GM21717 (cell line): ENCODE results near the gene C1QTNF7.
A peak's percentile ranks its signal among the peaks of the same experiment; 100 is the strongest.

ENCODE experiments used
- ATAC-seq: cut with Tn5 transposase; IDR thresholded peaks from one replicate; pipeline ENCODE4 v1.9.1; 2021; ENCODE audit warnings: mild to moderate bottlenecking, moderate library complexity; ENCODE audit not compliant: unreplicated experiment

The C1QTNF7 gene

DNA sequence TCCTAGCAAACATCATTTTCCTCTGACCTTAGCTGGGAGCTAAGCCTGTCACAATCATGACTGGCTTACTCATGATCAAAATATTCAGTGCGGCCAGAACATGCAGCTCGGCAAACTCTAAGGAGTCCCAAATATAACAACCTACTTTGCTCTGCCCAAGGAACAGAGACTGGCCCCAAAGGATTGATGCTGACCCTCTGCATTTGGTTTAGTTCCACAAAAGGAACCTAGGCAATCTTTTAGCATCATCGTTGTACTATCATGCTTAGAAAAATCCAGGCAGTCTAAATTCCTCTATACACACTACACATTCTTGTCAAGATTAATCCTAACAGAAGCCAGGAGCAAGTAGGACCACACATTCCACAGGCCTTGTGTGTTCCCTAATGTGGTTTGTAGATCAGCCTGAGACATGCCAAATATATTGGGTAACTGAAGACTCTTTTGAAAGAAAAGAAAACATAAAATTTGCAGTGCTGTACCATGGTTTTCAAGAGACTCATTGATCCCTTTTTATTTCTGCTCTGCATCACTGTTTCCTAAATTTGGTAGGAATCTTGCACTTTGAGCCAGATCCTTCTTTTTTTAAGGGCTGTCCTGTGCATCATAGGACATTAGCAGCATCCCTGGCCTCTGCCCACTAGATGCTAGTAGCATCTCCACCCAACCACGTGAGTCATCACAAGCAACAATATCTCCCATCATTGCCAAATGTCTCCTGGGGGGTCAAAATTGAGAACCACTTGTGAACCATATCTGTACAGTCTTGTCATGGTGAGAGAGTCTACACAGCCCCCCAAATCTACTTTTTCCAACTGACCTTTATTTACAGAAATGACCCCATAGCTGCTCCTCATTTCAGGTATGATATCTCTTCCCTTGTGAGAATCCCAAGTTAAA, 24.3 kb downstream of the C1QTNF7 start:
- ATAC-seq: no peak

DNA sequence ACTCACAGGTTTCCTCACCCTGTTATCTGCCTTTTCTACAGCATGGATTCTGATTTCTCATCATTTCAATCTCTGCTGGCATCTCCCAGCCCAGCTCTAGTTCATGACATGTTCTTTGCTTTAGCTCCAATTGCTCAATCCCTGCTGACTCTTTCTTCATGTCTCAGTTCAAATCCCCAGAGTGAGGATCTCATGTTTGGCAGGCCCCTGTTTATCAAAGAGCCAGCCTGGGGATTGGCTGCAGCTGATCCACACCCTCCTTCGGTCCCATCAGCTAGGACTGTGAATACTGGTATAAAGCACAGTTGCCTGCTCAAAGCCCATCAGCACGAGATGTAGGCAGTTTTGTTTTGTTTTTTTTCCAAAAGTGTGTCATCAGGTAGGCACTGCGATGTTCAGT, 27.5 kb downstream of the C1QTNF7 start:
- no peak for ATAC-seq

DNA sequence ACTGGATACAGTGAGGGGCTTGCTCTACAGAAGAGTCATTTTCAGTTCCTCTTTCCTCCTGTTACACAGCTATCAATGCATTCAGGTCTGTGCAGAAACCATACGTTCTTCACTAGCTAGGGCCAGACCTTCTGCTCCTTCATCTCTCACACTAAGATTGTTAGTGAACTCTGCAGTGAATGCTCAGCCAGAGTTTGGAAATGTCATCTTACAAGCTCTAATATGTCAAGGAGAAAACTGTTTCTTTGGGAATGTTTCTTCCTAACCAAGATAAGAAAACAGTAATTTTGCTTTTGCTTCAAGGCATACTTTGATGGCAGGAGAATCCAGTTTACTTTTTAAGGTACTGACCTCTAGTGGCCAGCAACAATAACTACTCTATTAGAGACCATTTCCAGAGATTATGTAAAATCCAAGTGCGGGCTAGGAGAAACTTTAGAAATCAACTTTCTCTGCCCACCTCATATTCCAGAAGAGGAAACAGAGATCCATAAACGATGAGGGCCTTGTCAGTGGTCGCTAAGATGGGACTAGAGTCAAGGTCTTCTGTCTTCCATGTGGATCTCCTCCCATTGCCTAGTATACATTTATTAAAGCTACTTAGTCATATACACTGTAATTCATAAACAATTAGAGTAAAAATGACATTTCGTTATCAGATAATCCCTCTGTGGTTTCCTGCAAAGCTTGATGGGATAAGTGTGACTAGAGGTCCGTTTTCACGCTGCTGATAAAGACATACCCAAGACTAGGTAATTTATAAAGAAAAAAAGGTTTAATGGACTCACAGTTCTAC, 29.8 kb downstream of the C1QTNF7 start:
- peak; percentile 98 for ATAC-seq

DNA sequence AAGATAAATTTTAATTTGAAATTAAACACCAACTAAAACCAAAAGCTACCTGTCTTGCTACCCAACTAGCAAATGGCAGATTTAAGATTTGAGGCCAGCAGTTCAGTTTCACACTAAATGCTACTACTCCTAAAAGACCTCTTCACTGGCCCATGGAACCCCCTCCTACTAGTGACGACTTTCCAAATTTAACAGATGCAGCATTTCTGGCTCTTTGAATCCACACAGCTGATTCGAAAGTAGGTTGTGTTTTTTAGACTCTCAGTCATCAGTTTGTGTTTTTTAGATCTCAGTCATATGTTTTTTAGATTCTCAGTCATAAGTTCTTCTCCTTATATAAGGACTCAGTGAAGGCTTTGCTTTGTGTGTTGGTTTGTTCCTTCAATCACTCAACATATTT, 30.8 kb downstream of the C1QTNF7 start:
- no peak for ATAC-seq

DNA sequence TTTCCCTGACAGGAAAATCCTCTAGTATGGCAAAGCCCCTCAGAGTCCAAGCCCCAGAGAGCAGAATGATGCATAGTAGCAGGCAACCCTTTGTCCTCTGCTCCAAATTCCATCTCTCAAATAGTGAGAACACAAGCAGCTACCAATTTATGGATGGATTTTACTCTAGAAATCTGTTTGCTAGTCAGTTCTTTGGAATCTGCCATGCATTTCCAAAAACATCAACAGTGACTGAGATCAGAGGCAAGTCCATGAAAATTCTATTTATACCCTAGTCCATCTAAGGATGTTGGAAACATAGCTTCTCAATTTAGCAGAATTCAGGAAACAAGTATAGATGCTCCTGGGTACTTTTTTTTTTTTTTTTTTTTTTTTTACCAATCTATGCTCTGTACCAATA, 31.9 kb downstream of the C1QTNF7 start:
- ATAC-seq: no peak

DNA sequence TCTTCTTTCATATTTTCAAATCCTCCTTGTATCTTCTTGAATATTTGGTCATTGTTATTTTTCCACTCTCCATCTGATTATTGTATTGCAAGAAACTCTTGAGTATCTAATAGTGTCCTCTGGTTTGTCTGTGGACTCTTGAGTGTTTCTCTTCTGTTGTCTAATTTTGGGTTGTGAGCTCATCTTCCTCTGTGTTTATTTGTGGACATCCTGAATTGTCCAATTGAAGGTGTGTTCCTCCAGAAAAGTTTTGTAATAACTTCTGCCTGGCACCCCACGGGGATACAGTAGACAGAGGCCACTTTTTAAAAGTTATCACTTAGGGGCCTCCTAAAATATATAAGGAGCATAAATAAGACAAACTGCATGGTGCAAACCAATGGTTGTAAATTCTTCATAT, 38.8 kb downstream of the C1QTNF7 start:
- ATAC-seq: no peak

DNA sequence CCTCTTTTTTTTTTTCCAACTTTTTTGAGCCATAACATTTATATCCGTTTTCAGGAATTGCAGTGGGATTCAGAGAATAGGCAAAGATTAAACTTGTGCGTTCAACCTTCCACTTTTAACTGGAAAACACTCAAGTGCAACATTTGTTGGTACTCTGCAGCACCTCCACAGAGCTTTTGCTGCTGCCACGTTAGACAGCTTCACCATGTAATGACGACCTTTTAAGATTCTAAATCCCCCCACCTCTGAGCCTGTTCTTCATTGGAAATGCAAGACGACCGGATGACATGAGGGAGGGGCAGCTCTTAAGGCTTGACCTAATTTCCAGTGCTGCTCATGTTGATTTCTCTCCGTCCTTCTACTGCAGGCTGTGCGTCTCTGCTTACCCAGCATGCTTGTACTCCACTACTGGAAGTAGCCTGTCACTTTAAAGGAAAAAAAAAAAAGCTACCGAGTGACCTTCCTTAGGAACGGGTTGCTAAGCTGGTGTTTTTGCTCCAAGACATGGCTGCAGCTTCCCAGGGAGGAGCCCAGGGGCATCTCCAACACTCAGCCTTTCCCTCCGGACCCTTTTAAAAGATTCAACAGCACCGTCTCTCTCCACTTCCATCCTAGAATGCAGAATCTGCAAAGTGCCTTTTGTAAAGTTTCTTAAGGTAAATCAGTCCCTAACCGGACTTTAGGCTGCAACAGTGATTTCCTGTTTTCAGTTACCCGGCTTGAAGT, 41.7 kb downstream of the C1QTNF7 start, which contains the start of gene CC2D2A:
CC2D2A (plus strand) TSS at position 481 of the 726 bp plus-strand sequence. CDS start 6,051 bp downstream, outside the sequence.
- no peak for ATAC-seq

DNA sequence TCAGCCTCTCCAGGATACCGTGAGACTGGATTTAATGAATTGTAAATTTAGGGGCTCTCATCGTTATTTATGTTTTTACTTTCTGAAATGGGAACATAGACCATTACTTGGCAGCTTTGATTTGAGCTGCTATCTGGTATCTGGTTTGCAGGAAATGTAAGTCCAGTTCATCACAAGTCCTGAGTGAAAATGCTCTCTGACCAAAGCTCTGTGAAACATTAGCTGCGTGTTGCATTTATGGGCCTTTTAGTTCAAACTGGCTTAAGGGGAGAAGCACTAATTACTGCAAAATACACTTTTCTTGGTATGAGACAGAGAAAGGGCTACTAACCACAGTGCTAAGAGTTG, 42.3 kb downstream of the C1QTNF7 start:
- no peak for ATAC-seq

DNA sequence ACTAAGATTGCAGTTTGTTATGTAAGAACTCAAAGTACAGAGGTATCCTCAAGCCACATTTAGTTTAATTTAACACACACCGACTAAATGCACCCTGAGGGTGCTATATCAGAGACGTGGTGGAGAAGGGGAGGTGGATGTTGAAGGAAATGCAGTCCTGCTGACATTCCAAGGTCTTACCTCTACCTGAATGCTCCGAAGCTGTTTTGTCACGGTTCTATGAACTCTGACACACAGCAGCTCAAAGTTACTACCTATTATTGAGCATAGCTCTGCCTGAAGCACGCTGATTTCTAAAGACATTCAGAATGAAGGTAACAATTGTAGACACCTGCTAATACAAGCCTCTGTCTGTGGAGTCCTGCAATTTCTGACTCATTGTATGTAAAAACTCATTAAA, 48.6 kb downstream of the C1QTNF7 start:
- ATAC-seq: no peak

DNA sequence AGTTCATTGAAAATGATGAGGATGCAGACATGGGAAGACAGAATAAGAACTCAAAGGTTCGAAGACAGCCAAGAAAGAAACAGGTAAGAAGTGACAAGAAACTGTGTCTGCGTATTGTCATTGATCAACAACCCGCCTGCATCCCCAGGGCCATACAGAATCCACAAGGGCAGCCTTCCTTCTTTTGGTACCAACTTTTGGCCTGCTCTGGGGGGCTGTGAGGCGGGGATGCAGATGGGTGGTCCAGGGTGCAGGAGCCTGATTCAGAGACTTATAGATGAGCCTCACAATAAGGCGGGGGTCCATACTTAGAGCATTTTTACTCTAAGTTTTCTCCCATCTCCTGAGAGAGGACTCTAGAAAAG, 50.9 kb downstream of the C1QTNF7 start:
- no peak for ATAC-seq

DNA sequence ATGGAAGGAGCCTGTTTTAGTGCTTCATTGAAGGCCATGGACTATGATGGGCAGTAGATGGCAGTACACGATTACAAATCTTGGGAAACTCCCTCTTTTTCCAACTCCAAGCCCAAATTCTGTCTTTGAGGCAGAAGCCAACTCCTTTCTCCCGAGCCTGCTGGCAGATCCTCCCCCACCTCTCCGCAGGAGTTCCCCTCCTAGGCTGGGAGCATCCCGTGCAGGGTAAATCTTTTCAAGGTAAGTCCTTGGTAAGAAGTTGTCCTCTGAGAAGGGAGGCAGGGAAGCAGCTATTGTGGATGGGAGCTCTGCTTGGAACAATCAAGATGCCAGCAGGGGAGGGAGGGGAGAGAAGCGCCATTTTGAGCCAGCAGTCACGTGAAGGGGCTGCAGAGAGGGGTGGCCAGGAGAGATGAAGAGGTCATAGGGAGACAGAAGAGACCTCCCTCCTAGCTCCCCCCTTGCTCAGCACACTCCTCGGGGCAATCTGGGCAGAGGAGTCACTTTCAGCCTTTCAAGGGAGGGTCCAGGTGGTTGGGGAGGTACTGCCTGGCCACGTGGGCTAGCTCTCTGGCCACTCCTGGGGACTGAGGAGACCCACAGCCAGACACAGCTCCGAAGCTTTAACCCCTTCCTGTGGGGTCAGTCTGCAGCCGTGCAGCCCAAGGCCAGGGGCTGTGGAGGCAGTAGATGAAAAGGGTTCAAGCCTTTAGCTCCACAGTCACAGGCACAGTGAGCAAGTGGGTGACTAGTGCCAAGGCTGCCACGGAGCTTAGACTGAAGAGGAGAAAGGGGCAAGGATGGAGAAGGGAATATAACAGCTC, 51.5 kb downstream of the C1QTNF7 start:
- no peak for ATAC-seq

DNA sequence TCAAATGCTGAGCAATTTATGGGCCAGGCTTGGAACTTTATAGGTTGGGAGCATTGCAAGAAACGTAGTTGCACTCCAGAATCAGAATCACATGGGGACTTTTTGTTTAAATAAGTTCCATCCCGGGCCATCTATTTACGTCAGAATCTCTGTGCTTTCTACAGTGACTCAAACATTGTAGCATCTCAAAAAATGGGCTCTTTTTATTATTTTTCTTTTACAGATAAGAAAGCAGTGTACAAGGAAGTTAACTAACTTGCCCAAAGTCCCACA, 52.0 kb downstream of the C1QTNF7 start:
- ATAC-seq: no peak

DNA sequence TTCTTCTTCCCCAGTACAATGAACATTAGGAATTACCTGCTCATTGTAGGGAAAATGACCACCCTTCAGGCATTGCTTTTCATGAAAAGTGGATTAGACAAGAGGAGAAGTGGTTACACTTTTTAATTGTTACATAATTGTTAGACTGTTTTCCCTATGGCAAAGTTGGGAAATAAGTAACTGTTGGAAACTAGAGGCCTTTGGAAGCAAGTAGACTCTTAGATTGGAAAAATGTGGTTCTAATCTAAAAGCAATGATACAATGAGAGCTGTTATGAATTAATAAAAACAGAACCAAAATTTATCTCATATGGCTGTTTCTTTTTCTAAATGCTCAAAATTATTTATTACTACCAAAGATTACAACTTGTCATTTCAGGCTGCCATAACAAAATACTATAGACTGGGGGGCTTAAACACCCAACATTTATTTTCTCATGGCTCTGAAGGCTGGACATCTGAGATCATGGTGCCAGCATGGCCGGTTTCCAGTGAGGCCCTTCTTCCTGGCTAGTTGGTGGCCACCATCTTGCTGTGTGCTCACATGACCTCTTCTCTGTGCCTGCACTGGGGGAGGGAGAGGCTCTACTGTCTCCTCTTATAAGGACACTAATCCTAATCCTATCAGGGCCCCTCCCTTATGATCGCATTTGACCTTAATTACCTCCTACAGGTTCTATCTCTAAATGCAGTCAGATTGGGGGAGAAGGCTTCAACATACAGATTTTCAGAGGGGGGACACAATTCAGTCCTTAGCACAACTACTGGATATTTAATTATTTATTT, 54.3 kb downstream of the C1QTNF7 start:
- ATAC-seq: no peak

DNA sequence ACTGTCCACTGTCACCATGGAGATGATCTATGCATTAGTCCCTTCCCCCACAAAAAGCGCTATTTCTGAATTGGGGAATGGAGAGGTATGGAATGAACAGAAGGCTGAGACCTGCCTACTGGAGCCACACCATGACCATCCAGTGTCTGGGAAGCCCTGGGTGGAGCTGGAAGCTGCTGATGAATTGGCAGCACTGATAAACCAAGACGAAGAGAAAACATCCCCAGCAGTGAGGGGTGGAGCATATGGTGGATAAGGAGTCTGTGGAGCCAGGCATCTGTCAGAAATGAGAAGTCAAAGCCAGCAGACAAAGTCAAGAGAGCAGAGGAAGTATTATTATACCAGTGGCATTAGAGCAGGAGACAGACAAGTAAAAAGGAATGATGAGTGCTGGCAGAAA, 55.0 kb downstream of the C1QTNF7 start:
- no peak for ATAC-seq

DNA sequence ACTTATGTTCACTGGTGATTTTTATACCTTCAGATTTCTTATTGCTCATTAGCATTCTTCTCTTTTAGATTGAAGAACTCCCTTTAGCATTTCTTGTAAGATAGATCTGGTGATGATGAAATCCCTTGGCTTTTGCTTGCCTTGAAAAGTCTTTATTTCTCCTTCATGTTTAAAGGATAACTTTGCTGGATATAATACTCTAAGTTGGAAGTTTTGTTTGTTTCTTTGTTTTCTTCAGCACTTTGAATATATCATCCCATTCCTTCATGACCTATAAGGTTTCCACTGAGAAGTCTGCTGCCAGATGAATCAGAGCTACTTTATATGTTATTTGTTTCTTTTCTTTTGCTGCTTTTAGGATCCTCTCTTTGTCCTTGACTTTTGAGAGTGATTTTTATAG, 60.3 kb downstream of the C1QTNF7 start:
- ATAC-seq: no peak

DNA sequence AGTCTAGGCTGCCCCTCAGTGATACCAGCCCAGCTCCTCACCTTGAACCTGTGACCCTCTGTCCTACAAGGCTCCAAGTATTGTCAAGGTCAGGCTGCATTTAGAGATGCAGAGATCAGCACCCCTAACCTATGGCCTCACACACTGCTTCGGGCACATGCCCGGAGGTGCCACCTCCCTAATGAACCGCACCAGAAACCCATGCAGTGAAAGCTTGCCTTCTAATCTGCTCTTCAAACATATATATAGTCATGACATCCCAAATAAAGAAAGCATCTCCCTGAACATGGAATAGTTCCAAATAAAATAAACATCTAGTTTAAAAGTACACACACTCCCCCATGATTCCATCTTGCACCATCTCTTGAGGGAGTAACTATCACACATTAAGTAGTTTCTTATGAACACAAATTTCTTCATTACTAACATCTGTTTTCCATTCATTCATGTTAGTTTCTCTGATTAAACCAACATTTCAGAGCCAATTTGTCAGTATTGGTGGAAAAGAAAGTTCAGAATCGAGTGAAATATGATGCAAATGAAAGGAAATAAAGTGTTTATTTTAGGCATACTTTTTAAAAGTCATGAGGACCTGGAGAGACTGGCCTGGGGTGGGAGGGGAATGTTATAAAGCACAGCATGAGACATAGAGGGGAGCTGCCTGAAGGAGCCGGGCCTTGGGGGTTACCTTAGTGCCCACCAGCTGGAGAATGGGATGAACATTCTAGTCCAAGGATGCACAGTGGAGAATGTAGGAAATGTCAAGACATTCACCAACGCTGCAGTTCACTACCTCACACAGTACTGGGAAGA, 61.0 kb downstream of the C1QTNF7 start:
- ATAC-seq: no peak

DNA sequence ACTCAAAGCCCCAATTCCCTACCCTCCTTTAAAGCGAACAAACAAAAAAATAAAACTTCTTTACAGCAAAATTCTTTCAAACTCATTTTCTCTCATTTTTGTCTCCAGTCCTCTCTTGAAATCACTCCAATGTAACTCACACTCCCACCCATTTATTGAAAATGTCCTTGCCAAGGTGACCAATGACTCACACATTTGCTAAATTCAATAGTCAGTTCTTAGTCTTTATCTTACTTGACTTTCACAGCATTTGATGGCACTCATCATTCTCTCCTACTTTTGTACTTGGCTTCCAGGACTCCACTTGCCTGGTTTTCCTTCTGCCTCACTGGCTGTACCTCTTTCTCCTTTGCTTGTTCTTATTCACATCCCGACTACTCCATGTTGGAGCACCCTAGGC, 61.7 kb downstream of the C1QTNF7 start:
- ATAC-seq: no peak

DNA sequence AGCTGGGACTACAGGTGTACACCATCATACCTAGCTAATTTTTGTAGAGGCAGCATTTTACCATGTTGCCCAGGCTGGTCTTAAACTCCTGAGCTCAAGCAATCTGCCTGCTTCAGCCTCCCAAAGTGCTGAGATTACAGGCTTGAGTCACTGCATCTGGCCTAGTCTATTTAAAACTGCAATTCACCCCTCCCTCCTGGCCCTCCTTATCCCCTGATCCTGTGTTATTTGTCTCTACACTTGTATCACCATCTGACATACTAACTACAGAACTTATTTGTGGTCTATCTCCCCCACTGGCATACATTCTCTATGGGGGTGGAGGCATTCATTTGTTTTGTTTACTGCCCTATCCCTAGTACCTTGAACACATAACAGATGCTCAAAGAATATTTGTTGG, 65.6 kb downstream of the C1QTNF7 start:
- ATAC-seq: no peak

DNA sequence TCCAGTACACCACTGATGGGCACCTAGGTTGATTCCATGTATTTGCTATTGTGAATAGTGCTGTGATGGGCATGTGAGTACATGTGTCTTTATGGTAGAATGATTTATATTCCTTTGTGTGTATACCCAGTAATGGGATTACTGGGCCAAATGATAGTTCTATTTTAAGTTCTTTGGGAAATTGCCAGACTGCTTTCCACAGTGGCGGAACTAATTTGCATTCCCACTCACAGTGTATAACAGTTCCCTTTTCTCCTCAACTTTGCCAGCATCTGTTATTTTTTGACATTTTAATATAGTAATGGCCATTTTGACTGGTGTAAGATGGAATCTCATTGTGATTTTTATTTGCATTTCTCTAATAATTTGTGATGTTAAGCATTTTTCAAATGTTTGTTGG, 67.8 kb downstream of the C1QTNF7 start:
- no peak for ATAC-seq
